Stimulated activated CD4-positive, alpha-beta T cell treated with anti-CD3 and anti-CD28 coated beads, Interleukin-15, amount 100 ng/mL, for 24 hours (primary cell): ENCODE results near the gene STARD10.

Source experiments
- DNase-seq: peaks from one replicate; pipeline ENCODE4 v3.0.0-alpha.2; 2020

The STARD10 gene

GRCh38 chr11:72779495-72780128, 14.2 kb downstream of the STARD10 start:
- DNase-seq, result no peak

GRCh38 chr11:72778535-72779494, 15.0 kb downstream of the STARD10 start:
- no peak for DNase-seq

GRCh38 chr11:72777755-72778278, 16.0 kb downstream of the STARD10 start:
- no peak for DNase-seq

- DNase-seq, result no peak
Observed at GRCh38 chr11:72776844-72777754, 16.7 kb downstream of the STARD10 start.

GRCh38 chr11:72776117-72776843, 17.6 kb downstream of the STARD10 start:
- no peak for DNase-seq

- DNase-seq, result no peak
Observed at GRCh38 chr11:72775288-72776110, 18.3 kb downstream of the STARD10 start.

GRCh38 chr11:72774499-72774898, 19.3 kb downstream of the STARD10 start:
- no peak for DNase-seq

GRCh38 chr11:72773696-72774095, 20.2 kb downstream of the STARD10 start:
- DNase-seq, result no peak

- DNase-seq, result no peak
Observed at GRCh38 chr11:72773291-72773690, 20.6 kb downstream of the STARD10 start.

GRCh38 chr11:72772059-72772458, 21.8 kb downstream of the STARD10 start:
- no peak for DNase-seq

- no peak for DNase-seq
Observed at GRCh38 chr11:72771507-72771906, 22.3 kb downstream of the STARD10 start.

- DNase-seq, result no peak
Observed at GRCh38 chr11:72770799-72771198, 23.0 kb downstream of the STARD10 start.

GRCh38 chr11:72769680-72770079, 24.2 kb downstream of the STARD10 start:
- no peak for DNase-seq

- DNase-seq, result no peak
Observed at GRCh38 chr11:72768581-72768980, 25.3 kb downstream of the STARD10 start.

GRCh38 chr11:72767203-72768062, 26.4 kb downstream of the STARD10 start:
- no peak for DNase-seq

- DNase-seq, result no peak
Observed at GRCh38 chr11:72766152-72766902, 27.5 kb downstream of the STARD10 start.

GRCh38 chr11:72764503-72764902, 29.3 kb downstream of the STARD10 start:
- no peak for DNase-seq

GRCh38 chr11:72763823-72764222, 30.0 kb downstream of the STARD10 start:
- DNase-seq, result no peak

GRCh38 chr11:72762641-72763304, 31.1 kb downstream of the STARD10 start:
- DNase-seq, result peak; percentile 37
